HT1080 (cell line): ENCODE measurements around the gene PRDX5. TPM values are rescaled to one million over a fixed set of nuclear protein-coding genes. Genes with fewer than 3 reads are reported as not detected.

ENCODE experiments used
- DNase-seq: peaks from one replicate; pipeline ENCODE4 v3.0.0-alpha.2; 2015; ENCODE audit warnings: low read depth
- small RNA-seq: library from RNA; depleted of rRNA; stranded (forward); fragments of <200 nt; gene quantifications from one replicate; pipeline ENCODE3, GENCODE V24; 2014
- total RNA-seq: library from RNA; depleted of rRNA; stranded (reverse); fragments of >200 nt; shearing (Covaris generic); gene quantifications from 2 replicates; pipeline ENCODE4 v1.2.3, GENCODE V29; 2014; rRNA removed

PRDX5 gene
- total RNA-seq, 1 experiment from 2014 or later: 274 TPM

GRCh38 chr11:64359712-64360445 lies 42.0 kb downstream of the PRDX5 start:
- DNase-seq: no peak

- DNase-seq: no peak
Observed at GRCh38 chr11:64360448-64360921, 42.6 kb downstream of the PRDX5 start.

GRCh38 chr11:64361659-64362058 lies 43.7 kb downstream of the PRDX5 start:
- DNase-seq: no peak

- no peak for DNase-seq
Observed at GRCh38 chr11:64362339-64362738, 44.4 kb downstream of the PRDX5 start.

GRCh38 chr11:64364435-64364834 lies 46.5 kb downstream of the PRDX5 start:
- no peak for DNase-seq

GRCh38 chr11:64364911-64365310 lies 47.0 kb downstream of the PRDX5 start:
- DNase-seq: no peak

- DNase-seq: no peak
Observed at GRCh38 chr11:64366751-64367150, 48.8 kb downstream of the PRDX5 start.

- DNase-seq: no peak
Observed at GRCh38 chr11:64367931-64368672, 50.2 kb downstream of the PRDX5 start.

DNA sequence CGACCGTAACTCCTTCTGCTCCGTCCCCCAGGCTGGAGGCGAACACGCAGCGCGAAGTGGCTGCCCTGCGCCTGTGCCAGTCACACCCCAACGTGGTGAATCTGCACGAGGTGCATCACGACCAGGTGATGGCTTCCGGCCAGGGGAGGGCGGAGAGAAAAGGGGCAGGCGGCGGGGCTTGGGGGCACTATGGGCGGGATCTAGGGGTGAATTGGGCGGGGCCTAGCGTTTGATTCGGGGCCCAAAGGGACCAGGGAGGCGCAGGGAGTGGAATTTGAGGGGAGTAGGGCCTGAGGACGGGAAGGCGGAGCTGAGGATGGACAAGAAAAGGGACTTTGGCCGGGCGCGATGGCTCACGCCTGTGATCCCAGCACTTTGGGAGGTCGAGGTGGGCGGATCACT lies 50.8 kb downstream of the PRDX5 start:
- DNase-seq: no peak

DNA sequence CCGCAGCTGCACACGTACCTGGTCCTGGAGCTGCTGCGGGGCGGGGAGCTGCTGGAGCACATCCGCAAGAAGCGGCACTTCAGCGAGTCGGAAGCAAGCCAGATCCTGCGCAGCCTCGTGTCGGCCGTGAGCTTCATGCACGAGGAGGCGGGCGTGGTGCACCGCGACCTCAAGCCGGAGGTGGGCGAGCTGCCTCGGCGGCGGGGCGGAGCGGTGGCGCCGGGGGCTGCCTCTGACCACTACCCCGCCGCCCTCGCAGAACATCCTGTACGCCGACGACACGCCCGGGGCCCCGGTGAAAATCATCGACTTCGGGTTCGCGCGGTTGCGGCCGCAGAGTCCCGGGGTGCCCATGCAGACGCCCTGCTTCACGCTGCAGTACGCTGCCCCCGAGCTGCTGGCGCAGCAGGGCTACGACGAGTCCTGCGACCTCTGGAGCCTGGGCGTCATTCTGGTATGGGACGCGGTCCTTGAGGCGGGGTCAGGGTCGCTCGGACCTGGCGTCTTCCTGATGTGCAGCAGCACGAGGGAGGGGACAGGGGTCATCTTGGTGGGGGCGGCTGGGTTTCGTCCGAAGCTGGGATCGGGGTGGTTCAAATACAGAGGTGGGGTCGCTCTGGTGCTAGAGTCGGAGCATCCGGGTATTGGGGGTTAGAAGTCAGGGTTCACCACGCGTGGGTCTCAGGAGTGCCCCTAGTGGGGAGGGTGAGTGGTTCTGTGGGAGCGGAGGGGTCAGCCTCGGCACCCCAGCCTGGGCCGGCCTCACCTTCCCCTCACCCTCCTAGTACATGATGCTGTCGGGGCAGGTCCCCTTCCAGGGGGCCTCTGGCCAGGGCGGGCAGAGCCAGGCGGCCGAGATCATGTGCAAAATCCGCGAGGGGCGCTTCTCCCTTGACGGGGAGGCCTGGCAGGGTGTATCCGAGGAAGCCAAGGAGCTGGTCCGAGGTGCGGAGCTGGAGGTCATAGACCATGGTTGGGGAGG lies 51.8 kb downstream of the PRDX5 start:
- DNase-seq: no peak

- no peak for DNase-seq
Observed at GRCh38 chr11:64371201-64371600, 53.3 kb downstream of the PRDX5 start.

Small RNA genes lying within 50 kb of the gene (small RNA-seq; reads per million reads assigned to genes)
- gene MIR1237: not detected
- gene MIR7155: not detected
- gene RF00019: not detected

Other genes with a start within 250 kb of the PRDX5 start
- gene MACROD1, start 152.0 kb upstream of the PRDX5 start, total RNA-seq: 19.9 and 22.5 TPM in 2 replicates
- 367 and 368 TPM in 2 replicates for gene STIP1, start 131.9 kb upstream of the PRDX5 start, total RNA-seq
- gene FERMT3, start 111.4 kb upstream of the PRDX5 start, total RNA-seq: 1.5 and 2.0 TPM in 2 replicates
- gene TRPT1, start 91.9 kb upstream of the PRDX5 start, total RNA-seq: 37.4 and 42.7 TPM in 2 replicates
- 61.8 and 80.6 TPM in 2 replicates for gene NUDT22, start 91.8 kb upstream of the PRDX5 start, total RNA-seq
- gene DNAJC4, start 87.6 kb upstream of the PRDX5 start, total RNA-seq: 2.9 and 11.1 TPM in 2 replicates
- gene VEGFB, start 83.5 kb upstream of the PRDX5 start, total RNA-seq: 26.7 and 71.0 TPM in 2 replicates
- 103 and 111 TPM in 2 replicates for gene FKBP2, start 77.0 kb upstream of the PRDX5 start, total RNA-seq
- 614 and 695 TPM in 2 replicates for gene PPP1R14B, start 71.2 kb upstream of the PRDX5 start, total RNA-seq
- gene PLCB3, start 66.6 kb upstream of the PRDX5 start, total RNA-seq: 50.6 and 57.4 TPM in 2 replicates
- 129 and 138 TPM in 2 replicates for gene BAD, start 33.5 kb upstream of the PRDX5 start, total RNA-seq
- 26.8 and 36.7 TPM in 2 replicates for gene GPR137, start 32.3 kb upstream of the PRDX5 start, total RNA-seq
- not detected in 2 replicates for gene KCNK4, start 26.8 kb upstream of the PRDX5 start, total RNA-seq
- gene CATSPERZ, start 17.8 kb upstream of the PRDX5 start, total RNA-seq: 1.0 and 1.2 TPM in 2 replicates
- gene ESRRA, start 12.6 kb upstream of the PRDX5 start, total RNA-seq: 74.5 and 77.5 TPM in 2 replicates
- 471 and 628 TPM in 2 replicates for gene TRMT112, start 562 bp upstream of the PRDX5 start, total RNA-seq
- gene CCDC88B, start 22.1 kb downstream of the PRDX5 start, total RNA-seq: 4.9 and 7.1 TPM in 2 replicates
- gene RPS6KA4, start 41.0 kb downstream of the PRDX5 start, total RNA-seq: 86.9 and 95.7 TPM in 2 replicates
- not detected in 2 replicates for gene SLC22A11, start 237.8 kb downstream of the PRDX5 start, total RNA-seq